GM23338 (cell line): ENCODE data around the gene PTRH2.

Experiments used
- CTCF ChIP-seq, 2 experiments: fragments of 200-600 bp in 1 of 2; sonication (generic) in 1 of 2; conservative IDR thresholded peaks; 2 replicates each; pipeline versions ENCODE4 v1.5.1 to v1.6.1; 2016 to 2017; ENCODE audit warnings: antibody characterized with exemption in 2 of 2, low read depth in 2 of 2, mild to moderate bottlenecking in 2 of 2, moderate library complexity in 1 of 2
- ETS1 ChIP-seq: IDR thresholded peaks from 2 replicates; pipeline ENCODE4 v1.6.1; 2016; ENCODE audit warnings: antibody characterized with exemption
- EZH2 ChIP-seq: fragments of 200-600 bp; sonication (generic); IDR thresholded peaks from one replicate; pipeline ENCODE4 v1.8.0; 2017; ENCODE audit warnings: antibody characterized with exemption, mild to moderate bottlenecking, low read depth; ENCODE audit not compliant: unreplicated experiment
- EZH2phosphoT487 ChIP-seq: fragments of 200-600 bp; sonication (generic); IDR thresholded peaks from one replicate; pipeline ENCODE4 v1.8.1; 2018; ENCODE audit warnings: antibody characterized with exemption; ENCODE audit not compliant: unreplicated experiment
- JUNB ChIP-seq: IDR thresholded peaks from one replicate; pipeline ENCODE4 v1.6.1; 2016; ENCODE audit warnings: antibody characterized with exemption; ENCODE audit not compliant: unreplicated experiment
- POLR2AphosphoS5 ChIP-seq: IDR thresholded peaks from 2 replicates; pipeline ENCODE4 v1.6.1; 2016; ENCODE audit warnings: antibody characterized with exemption, low read depth
- ZNF331 ChIP-seq: fragments of 250-450 bp; sonication (Bioruptor Pico); IDR thresholded peaks from 2 replicates; pipeline ENCODE4 v1.5.0; 2020; ENCODE audit warnings: low read depth, mild to moderate bottlenecking, moderate library complexity
- TF ChIP-seq, protein P1 (sequence below): IDR thresholded peaks from one replicate; pipeline ENCODE4 v1.6.1; 2018; ENCODE audit warnings: antibody characterized with exemption; ENCODE audit not compliant: unreplicated experiment

GRCh38 chr17:59714255-59714654 lies 7.0 kb upstream of the PTRH2 start:
- TF ChIP-seq POLR2AphosphoS5 (no peak), CTCF (conservative IDR thresholded peaks at IDR 0.05; ENCODE audit: low read depth in 2 of 2) (no peak), EZH2 (no peak), JUNB (no peak), EZH2phosphoT487 (no peak), ETS1 (no peak), ZNF331 (CRISPR knock-in tag) (no peak)
- TF ChIP-seq, protein P1, sequence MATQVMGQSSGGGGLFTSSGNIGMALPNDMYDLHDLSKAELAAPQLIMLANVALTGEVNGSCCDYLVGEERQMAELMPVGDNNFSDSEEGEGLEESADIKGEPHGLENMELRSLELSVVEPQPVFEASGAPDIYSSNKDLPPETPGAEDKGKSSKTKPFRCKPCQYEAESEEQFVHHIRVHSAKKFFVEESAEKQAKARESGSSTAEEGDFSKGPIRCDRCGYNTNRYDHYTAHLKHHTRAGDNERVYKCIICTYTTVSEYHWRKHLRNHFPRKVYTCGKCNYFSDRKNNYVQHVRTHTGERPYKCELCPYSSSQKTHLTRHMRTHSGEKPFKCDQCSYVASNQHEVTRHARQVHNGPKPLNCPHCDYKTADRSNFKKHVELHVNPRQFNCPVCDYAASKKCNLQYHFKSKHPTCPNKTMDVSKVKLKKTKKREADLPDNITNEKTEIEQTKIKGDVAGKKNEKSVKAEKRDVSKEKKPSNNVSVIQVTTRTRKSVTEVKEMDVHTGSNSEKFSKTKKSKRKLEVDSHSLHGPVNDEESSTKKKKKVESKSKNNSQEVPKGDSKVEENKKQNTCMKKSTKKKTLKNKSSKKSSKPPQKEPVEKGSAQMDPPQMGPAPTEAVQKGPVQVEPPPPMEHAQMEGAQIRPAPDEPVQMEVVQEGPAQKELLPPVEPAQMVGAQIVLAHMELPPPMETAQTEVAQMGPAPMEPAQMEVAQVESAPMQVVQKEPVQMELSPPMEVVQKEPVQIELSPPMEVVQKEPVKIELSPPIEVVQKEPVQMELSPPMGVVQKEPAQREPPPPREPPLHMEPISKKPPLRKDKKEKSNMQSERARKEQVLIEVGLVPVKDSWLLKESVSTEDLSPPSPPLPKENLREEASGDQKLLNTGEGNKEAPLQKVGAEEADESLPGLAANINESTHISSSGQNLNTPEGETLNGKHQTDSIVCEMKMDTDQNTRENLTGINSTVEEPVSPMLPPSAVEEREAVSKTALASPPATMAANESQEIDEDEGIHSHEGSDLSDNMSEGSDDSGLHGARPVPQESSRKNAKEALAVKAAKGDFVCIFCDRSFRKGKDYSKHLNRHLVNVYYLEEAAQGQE, result no peak
